Sigmoid colon (tissue), 4 donors: ENCODE data around the gene KRT80.

ENCODE experiments used
- EP300 ChIP-seq, 4 donors: sonication (generic); formaldehyde crosslinking; IDR thresholded peaks; one replicate each; pipeline ENCODE4 v1.6.1; 2017; ENCODE audit warnings: antibody characterized with exemption in 4 of 4
- TF ChIP-seq, protein P1 (sequence below), 4 experiments: fragments of 450-650 bp in 3 of 4; fragments of 200-600 bp in 1 of 4; IDR thresholded peaks; one replicate each; pipeline ENCODE4 v1.5.1; 2016 to 2019; ENCODE audit warnings: antibody characterized with exemption in 4 of 4, mild to moderate bottlenecking in 3 of 4, moderate library complexity in 2 of 4

DNA sequence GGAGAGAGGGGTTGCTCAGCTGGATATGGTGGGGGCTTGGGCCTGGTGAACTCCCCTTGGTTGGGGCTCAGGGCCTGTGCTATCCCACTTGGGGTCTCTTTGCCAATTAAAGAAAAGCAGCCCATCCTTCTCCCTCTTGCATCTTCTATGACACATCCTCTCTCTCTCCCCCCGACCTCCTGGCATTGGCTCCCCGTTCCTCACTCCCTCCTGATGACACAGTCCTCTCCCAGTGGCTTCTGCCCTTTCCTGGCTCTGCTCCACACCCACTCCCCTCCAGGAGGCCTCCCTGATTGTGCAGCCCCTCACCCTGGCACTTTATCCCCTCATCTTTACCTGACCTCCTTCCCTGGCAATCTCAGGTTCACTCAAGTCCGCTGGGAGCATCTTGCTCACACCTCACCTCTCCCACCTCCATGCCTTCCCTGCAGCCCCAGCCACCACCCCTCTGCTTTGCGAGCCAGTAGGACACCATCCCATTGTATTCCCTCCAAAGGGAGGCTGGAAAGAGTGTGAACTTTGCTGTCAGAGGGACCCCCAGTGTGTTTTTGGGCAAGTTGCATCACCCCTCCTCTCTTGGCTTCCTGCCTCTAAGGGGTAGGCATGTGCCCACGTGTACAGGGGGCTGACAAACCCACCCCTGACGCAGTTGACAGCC is 10.7 kb downstream of the KRT80 start:
- TF ChIP-seq, protein P1, sequence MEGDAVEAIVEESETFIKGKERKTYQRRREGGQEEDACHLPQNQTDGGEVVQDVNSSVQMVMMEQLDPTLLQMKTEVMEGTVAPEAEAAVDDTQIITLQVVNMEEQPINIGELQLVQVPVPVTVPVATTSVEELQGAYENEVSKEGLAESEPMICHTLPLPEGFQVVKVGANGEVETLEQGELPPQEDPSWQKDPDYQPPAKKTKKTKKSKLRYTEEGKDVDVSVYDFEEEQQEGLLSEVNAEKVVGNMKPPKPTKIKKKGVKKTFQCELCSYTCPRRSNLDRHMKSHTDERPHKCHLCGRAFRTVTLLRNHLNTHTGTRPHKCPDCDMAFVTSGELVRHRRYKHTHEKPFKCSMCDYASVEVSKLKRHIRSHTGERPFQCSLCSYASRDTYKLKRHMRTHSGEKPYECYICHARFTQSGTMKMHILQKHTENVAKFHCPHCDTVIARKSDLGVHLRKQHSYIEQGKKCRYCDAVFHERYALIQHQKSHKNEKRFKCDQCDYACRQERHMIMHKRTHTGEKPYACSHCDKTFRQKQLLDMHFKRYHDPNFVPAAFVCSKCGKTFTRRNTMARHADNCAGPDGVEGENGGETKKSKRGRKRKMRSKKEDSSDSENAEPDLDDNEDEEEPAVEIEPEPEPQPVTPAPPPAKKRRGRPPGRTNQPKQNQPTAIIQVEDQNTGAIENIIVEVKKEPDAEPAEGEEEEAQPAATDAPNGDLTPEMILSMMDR (IDR thresholded peaks at IDR 0.05), result no peak
- no peak for TF ChIP-seq EP300 (IDR thresholded peaks at IDR 0.05)
